HCT116 (cell line): ENCODE measurements around the gene PPP1R36. TPM values are rescaled to one million over a fixed set of nuclear protein-coding genes. Genes with fewer than 3 reads are reported as not detected.

Experiments
- ATAC-seq: fragments of 200-7000 bp; cut with Tn5 transposase; 2 replicates; pipeline ENCODE4 v1.9.1; 2020; ENCODE audit warnings: mild to moderate bottlenecking, moderate library complexity
- BruUV-seq: library from RNA; stranded (reverse); fragments of 400-500 nt; replicated peaks from 2 replicates; lab custom pipeline; 2021; lab: Mats Ljungman, UMichigan
- CTCF ChIA-PET: fragments of 300-600 bp; sonication (Branson Sonifier 250); formaldehyde crosslinking; loops from one replicate; lab custom pipeline; 2021; ENCODE audit warnings: antibody characterized with exemption; lab: Charles Lee
- POLR2A ChIA-PET: fragments of 300-600, 350-600 bp; sonication (Branson Sonifier 250); formaldehyde crosslinking; loops from one replicate; lab custom pipeline; 2021; ENCODE audit warnings: antibody characterized with exemption; lab: Charles Lee
- RAD21 ChIA-PET, 2 experiments: fragments of 300-600 bp; sonication (Branson Sonifier 250); formaldehyde crosslinking; loops; one replicate each; lab custom pipeline; 2023; ENCODE audit warnings: low total read pairs in 2 of 2; ENCODE audit not compliant: uncharacterized antibody in 2 of 2, unreplicated experiment in 2 of 2, low non-redundant PET in 1 of 2; lab: Charles Lee
- DNase-seq: peaks from one replicate; pipeline ENCODE4 v3.0.0-alpha.2; 2010; ENCODE audit warnings: low read depth, low spot score
- H2AFZ ChIP-seq: fragments of 200-600 bp; shearing (Covaris generic), sonication (generic); 2 replicates; pipeline ENCODE4 v1.6.1; 2017; ENCODE audit warnings: low read depth, mixed run types, mixed read lengths, antibody characterized with exemption, low read length; ENCODE audit not compliant: poor library complexity, severe bottlenecking
- H3K27ac ChIP-seq: 2 replicates; pipeline ENCODE4 v1.5.1; 2012; ENCODE audit warnings: low read depth, low read length
- H3K27me3 ChIP-seq: fragments of 200-600 bp; sonication (generic); 2 replicates; pipeline ENCODE4 v1.6.1; 2016; ENCODE audit warnings: mixed run types, low read length, mixed read lengths; ENCODE audit not compliant: insufficient read depth
- H3K36me3 ChIP-seq, 2 experiments: fragments of 200-500 bp in 1 of 2; fragments of 200-600 bp in 1 of 2; sonication (Bioruptor generic) in 1 of 2; sonication (generic) in 1 of 2; 2 replicates each; pipeline versions ENCODE4 v1.5.1 to v1.6.1; 2014 to 2016; ENCODE audit warnings: low read length in 2 of 2, inconsistent platforms in 1 of 2, mixed read lengths in 1 of 2, mixed run types in 1 of 2; ENCODE audit not compliant: insufficient read depth in 2 of 2, control insufficient read depth in 1 of 2
- H3K4me1 ChIP-seq, 2 experiments: fragments of 200-600 bp in 1 of 2; sonication (generic) in 1 of 2; 2 replicates each; pipeline versions ENCODE4 v1.5.1 to v1.6.1; 2012 to 2017; ENCODE audit warnings: low read length in 2 of 2, inconsistent platforms in 1 of 2, mild to moderate bottlenecking in 1 of 2, mixed read lengths in 1 of 2, mixed run types in 1 of 2, moderate library complexity in 1 of 2; ENCODE audit not compliant: insufficient read depth in 2 of 2, control insufficient read depth in 1 of 2
- H3K4me2 ChIP-seq: fragments of 200-600 bp; sonication (generic); 2 replicates; pipeline ENCODE4 v1.6.1; 2017; ENCODE audit warnings: mixed run types, low read length, mixed read lengths
- H3K4me3 ChIP-seq, 2 experiments: fragments of 200-600 bp in 1 of 2; sonication (generic) in 1 of 2; replicated peaks in 1 of 2; 2 replicates each; pipeline ENCODE4 v1.5.1; 2011 to 2016; ENCODE audit warnings: low read length in 2 of 2, control low read depth in 1 of 2, low read depth in 1 of 2, mild to moderate bottlenecking in 1 of 2, mixed read lengths in 1 of 2, mixed run types in 1 of 2
- H3K79me2 ChIP-seq: fragments of 200-600 bp; sonication (generic); 2 replicates; pipeline ENCODE4 v1.6.1; 2017; ENCODE audit warnings: mild to moderate bottlenecking, mixed run types, low read length, moderate library complexity, mixed read lengths; ENCODE audit not compliant: insufficient read depth
- H3K9ac ChIP-seq: fragments of 200-600 bp; sonication (generic); 2 replicates; pipeline ENCODE4 v1.6.1; 2016; ENCODE audit warnings: low read length, mixed read lengths
- H3K9me2 ChIP-seq: fragments of 200-600 bp; sonication (generic), shearing (Covaris generic); 2 replicates; pipeline ENCODE4 v1.6.1; 2017; ENCODE audit warnings: mixed run types, mild to moderate bottlenecking, moderate library complexity; ENCODE audit not compliant: insufficient read depth
- H3K9me3 ChIP-seq, 2 experiments: fragments of 200-500 bp in 1 of 2; fragments of 200-600 bp in 1 of 2; sonication (Bioruptor generic) in 1 of 2; sonication (generic) in 1 of 2; 2 replicates each; pipeline ENCODE4 v1.6.1; 2014 to 2017; ENCODE audit warnings: low read length in 2 of 2, mixed read lengths in 2 of 2, inconsistent platforms in 1 of 2, low read depth in 1 of 2, mild to moderate bottlenecking in 1 of 2, mixed run types in 1 of 2, moderate library complexity in 1 of 2; ENCODE audit not compliant: control insufficient read depth in 1 of 2, insufficient read depth in 1 of 2
- H4K20me1 ChIP-seq: fragments of 200-600 bp; sonication (generic), shearing (Covaris generic); 2 replicates; pipeline ENCODE4 v1.6.1; 2017; ENCODE audit warnings: mixed run types, mild to moderate bottlenecking, moderate library complexity; ENCODE audit not compliant: insufficient read depth
- ATF3 ChIP-seq: IDR thresholded peaks from 2 replicates; pipeline ENCODE4 v1.6.1; 2012
- CTCF ChIP-seq, 3 experiments: fragments of 200-600 bp in 1 of 3; sonication (generic) in 1 of 3; IDR thresholded peaks in 2 of 3; conservative IDR thresholded peaks in 1 of 3; 2 replicates each; pipeline ENCODE4 v1.5.1; 2012 to 2017; ENCODE audit warnings: low read depth in 2 of 3, low read length in 2 of 3, antibody characterized with exemption in 1 of 3, borderline replicate concordance in 1 of 3, control low read depth in 1 of 3, mild to moderate bottlenecking in 1 of 3, mixed read lengths in 1 of 3, mixed run types in 1 of 3, moderate library complexity in 1 of 3; ENCODE audit not compliant: insufficient read depth in 1 of 3
- ELF1 ChIP-seq: IDR thresholded peaks from 2 replicates; pipeline ENCODE4 v1.6.1; 2012; ENCODE audit warnings: low read depth, borderline replicate concordance
- EZH2 ChIP-seq: fragments of 200-600 bp; sonication (generic); IDR thresholded peaks from 2 replicates; pipeline ENCODE4 v1.6.1; 2017; ENCODE audit warnings: antibody characterized with exemption, mixed run types
- EZH2phosphoT487 ChIP-seq: fragments of 200-600 bp; IDR thresholded peaks from 2 replicates; pipeline ENCODE4 v1.6.1; 2018; ENCODE audit warnings: antibody characterized with exemption, borderline replicate concordance
- FOSL1 ChIP-seq: IDR thresholded peaks from 2 replicates; pipeline ENCODE4 v1.6.1; 2012; ENCODE audit warnings: low read depth
- JUND ChIP-seq: IDR thresholded peaks from 2 replicates; pipeline ENCODE4 v1.6.1; 2012
- MAX ChIP-seq: IDR thresholded peaks from 2 replicates; pipeline ENCODE4 v1.6.1; 2012
- POLR2A ChIP-seq: IDR thresholded peaks from 2 replicates; pipeline ENCODE4 v1.7.0; 2011; ENCODE audit warnings: borderline replicate concordance; ENCODE audit not compliant: insufficient read depth, insufficient read length; ENCODE audit errors: extremely low read depth
- POLR2AphosphoS5 ChIP-seq: IDR thresholded peaks from 2 replicates; pipeline ENCODE4 v1.6.1; 2011; ENCODE audit warnings: mild to moderate bottlenecking, low read depth, low read length, moderate library complexity
- RAD21 ChIP-seq: IDR thresholded peaks from 2 replicates; pipeline ENCODE4 v1.6.1; 2012; ENCODE audit warnings: low read depth, mild to moderate bottlenecking
- SIN3A ChIP-seq: IDR thresholded peaks from 2 replicates; pipeline ENCODE4 v1.6.1; 2012; ENCODE audit warnings: low read depth
- YY1 ChIP-seq: IDR thresholded peaks from 2 replicates; pipeline ENCODE4 v1.6.1; 2011; ENCODE audit warnings: low read length, low read depth, moderate library complexity, mild to moderate bottlenecking; ENCODE audit not compliant: insufficient replicate concordance; ENCODE audit errors: extremely low read depth
- ZBTB33 ChIP-seq: IDR thresholded peaks from 2 replicates; pipeline ENCODE4 v1.6.1; 2011; ENCODE audit warnings: mild to moderate bottlenecking, low read length, moderate library complexity; ENCODE audit not compliant: insufficient replicate concordance; ENCODE audit errors: extremely low read depth
- intact Hi-C: fragments of 100-400 bp; cut with micrococcal nuclease; formaldehyde crosslinking; loops from 2 replicates; pipeline ENCODE4 v1.10.0; 2022
- total RNA-seq: library from RNA; stranded (reverse); gene quantifications from one replicate; pipeline ENCODE4 v1.2.1, GENCODE V29; 2021; ENCODE audit not compliant: unreplicated experiment

PPP1R36 gene
- total RNA-seq, 1 experiment from 2014 or later = 0.47 TPM

- TF ChIP-seq ATF3 (no peak), FOSL1 (no peak), JUND (no peak), YY1 (no peak), POLR2A (no peak), MAX (no peak)
Observed at GRCh38 chr14:64634558-64634957, 84.8 kb downstream of the PPP1R36 start (continued).

- Histone ChIP-seq H3K9me3 (no peaks in the 10 kb centered on the region), H3K9me2 (no peaks in the 10 kb centered on the region), H3K27ac (no peak overlapping the region), H3K27me3 (no peaks in the 10 kb centered on the region)
- no TSS peak for BruUV-seq
- intact Hi-C loops = loop anchor here (1.0 to 10.0 kb wide), 3 partner anchors 92 to 292 kb away; partner anchors contain the start of genes HSPA2 and PPP1R36
- TF ChIP-seq CTCF (IDR thresholded peaks at IDR 0.05 in 2 of 3, conservative IDR thresholded peaks at IDR 0.05 in 1 of 3; ENCODE audit: borderline replicate concordance in 1 of 3, insufficient read depth in 1 of 3, low read depth in 2 of 3, low read length in 2 of 3) = peak; percentile 78 to 94 (median 79)
- TF ChIP-seq RAD21 = peak; percentile 87
- TF ChIP-seq POLR2AphosphoS5 = no peak
- no peak for TF ChIP-seq ZBTB33
- peak; percentile 31 for TF ChIP-seq YY1
- no peak for TF ChIP-seq EZH2
- TF ChIP-seq SIN3A = no peak
- no peak for TF ChIP-seq ELF1
- no peak for TF ChIP-seq EZH2phosphoT487
- TF ChIP-seq, all 23 proteins: peak for 3
- Histone ChIP-seq H3K79me2 (no peaks in the 10 kb centered on the region), H3K9ac (no peak overlapping the region), H3K36me3 (no peaks in the 10 kb centered on the region), H3K4me1 (peaks cover 2 to 8% of the 10 kb centered on the region in 2 experiments; a peak in 2 of 4 replicates), H3K4me2 (peak overlapping the region; percentile 69), H2AFZ (peak overlapping the region; percentile 100), H3K4me3 (no peak overlapping the region), H4K20me1 (no peaks in the 10 kb centered on the region)
- POLR2A ChIA-PET = interaction anchor here (0.6 kb wide), 1 partner anchor 17 kb away, joined by 3 read pairs; no protein-coding TSS in a partner anchor
- DNase-seq (peak; percentile 47), ATAC-seq (peak; percentile 98)
- RAD21 ChIA-PET = interaction anchor here in 1 of 2 experiments (1.0 kb wide), 1 partner anchor 292 kb away, joined by 4 read pairs; no protein-coding TSS in a partner anchor
- CTCF ChIA-PET = interaction anchor here (0.7 to 2.3 kb wide), 23 partner anchors 9 to 332 kb away, joined by 3 to 17 read pairs (median 4); partner anchors contain the start of gene HSPA2
Observed at GRCh38 chr14:64636208-64636979, 86.6 kb downstream of the PPP1R36 start.
